Mucosa of stomach (tissue), 1 donor: ENCODE measurements around the gene APPBP2.
"Not testable (repeated sequence)": the region's sequence is repeated elsewhere in the genome, so short reads cannot be mapped to it uniquely, and the experiment has no call there.

Source experiments
- H3K27me3 ChIP-seq: one replicate; pipeline ENCODE4 v1.7.0; 2013; ENCODE audit warnings: mild to moderate bottlenecking, low read length; ENCODE audit not compliant: control insufficient read depth, insufficient read depth
- H3K36me3 ChIP-seq: one replicate; pipeline ENCODE4 v1.7.0; 2013; ENCODE audit warnings: low read length; ENCODE audit not compliant: control insufficient read depth, insufficient read depth
- H3K4me1 ChIP-seq: one replicate; pipeline ENCODE4 v1.7.0; 2013; ENCODE audit warnings: mild to moderate bottlenecking, low read length; ENCODE audit not compliant: control insufficient read depth, insufficient read depth
- H3K4me3 ChIP-seq: one replicate; pipeline ENCODE4 v1.7.0; 2013; ENCODE audit warnings: low read length
- H3K9ac ChIP-seq: one replicate; pipeline ENCODE4 v1.7.0; 2013; ENCODE audit warnings: mild to moderate bottlenecking, low read length, moderate library complexity
- H3K9me3 ChIP-seq: one replicate; pipeline ENCODE4 v1.7.0; 2013; ENCODE audit warnings: mild to moderate bottlenecking, low read length, moderate library complexity; ENCODE audit not compliant: control insufficient read depth
- donor health status: Pancreatic carcinoma.

Gene APPBP2

GRCh38 chr17:60442271-60443173, 83.5 kb downstream of the APPBP2 start:
- Histone ChIP-seq H3K36me3 (no peaks in the 10 kb centered on the region), H3K4me1 (no peaks in the 10 kb centered on the region), H3K9me3 (no peaks in the 10 kb centered on the region), H3K27me3 (no peaks in the 10 kb centered on the region), H3K4me3 (no peak overlapping the region), H3K9ac (no peak overlapping the region)

GRCh38 chr17:60439501-60439900, 86.5 kb downstream of the APPBP2 start:
- Histone ChIP-seq H3K4me3 (no peak overlapping the region), H3K9ac (no peak overlapping the region), H3K4me1 (no peaks in the 10 kb centered on the region), H3K9me3 (no peaks in the 10 kb centered on the region), H3K27me3 (peaks cover 4% of the 10 kb centered on the region), H3K36me3 (no peaks in the 10 kb centered on the region)

- Histone ChIP-seq H3K9ac (no peak overlapping the region), H3K4me1 (no peaks in the 10 kb centered on the region), H3K4me3 (no peak overlapping the region), H3K36me3 (no peaks in the 10 kb centered on the region), H3K9me3 (no peaks in the 10 kb centered on the region), H3K27me3 (peaks cover 4% of the 10 kb centered on the region)
These were observed 89.4 kb downstream of the APPBP2 start for GRCh38 chr17:60436676-60437075.

GRCh38 chr17:60435244-60436167, 90.5 kb downstream of the APPBP2 start:
- Histone ChIP-seq H3K9me3 (no peaks in the 10 kb centered on the region), H3K36me3 (no peaks in the 10 kb centered on the region), H3K4me1 (no peaks in the 10 kb centered on the region), H3K27me3 (peaks cover 4% of the 10 kb centered on the region), H3K9ac (peak overlapping the region; percentile 33), H3K4me3 (no peak overlapping the region)

GRCh38 chr17:60433021-60433997, 92.7 kb downstream of the APPBP2 start:
- not testable (repeated sequence) for H3K27me3 ChIP-seq, H3K36me3 ChIP-seq, H3K4me1 ChIP-seq, H3K4me3 ChIP-seq, H3K9me3 ChIP-seq, H3K9ac ChIP-seq

GRCh38 chr17:60430561-60430960, 95.5 kb downstream of the APPBP2 start:
- H3K36me3 ChIP-seq, H3K9ac ChIP-seq, H3K27me3 ChIP-seq, H3K4me1 ChIP-seq, H3K4me3 ChIP-seq, H3K9me3 ChIP-seq: not testable (repeated sequence)

- not testable (repeated sequence) for H3K9me3 ChIP-seq, H3K27me3 ChIP-seq, H3K9ac ChIP-seq, H3K4me1 ChIP-seq, H3K4me3 ChIP-seq, H3K36me3 ChIP-seq
These were observed 97.6 kb downstream of the APPBP2 start for GRCh38 chr17:60428491-60428890.

GRCh38 chr17:60426596-60426995, 99.4 kb downstream of the APPBP2 start:
- Histone ChIP-seq H3K9ac (no peak overlapping the region), H3K36me3 (no peaks in the 10 kb centered on the region), H3K4me1 (peaks cover under 1% of the 10 kb centered on the region), H3K9me3 (no peaks in the 10 kb centered on the region), H3K4me3 (no peak overlapping the region), H3K27me3 (no peaks in the 10 kb centered on the region)

GRCh38 chr17:60425626-60426025, 100.4 kb downstream of the APPBP2 start:
- Histone ChIP-seq H3K9me3 (no peaks in the 10 kb centered on the region), H3K36me3 (no peaks in the 10 kb centered on the region), H3K4me1 (peaks cover 9% of the 10 kb centered on the region), H3K27me3 (no peaks in the 10 kb centered on the region), H3K4me3 (no peak overlapping the region), H3K9ac (no peak overlapping the region)

GRCh38 chr17:60423865-60424264, 102.2 kb downstream of the APPBP2 start:
- no peaks in the 10 kb centered on the region for H3K36me3 ChIP-seq
- no peaks in the 10 kb centered on the region for H3K9me3 ChIP-seq
- no peak overlapping the region for H3K4me3 ChIP-seq
- H3K27me3 ChIP-seq = no peaks in the 10 kb centered on the region
- no peak overlapping the region for H3K9ac ChIP-seq
- H3K4me1 ChIP-seq = peaks cover 9% of the 10 kb centered on the region

- no peaks in the 10 kb centered on the region for H3K27me3 ChIP-seq
- peaks cover 9% of the 10 kb centered on the region for H3K4me1 ChIP-seq
- no peaks in the 10 kb centered on the region for H3K9me3 ChIP-seq
- H3K9ac ChIP-seq = peak within 1 kb of the TSS; percentile 70
- H3K4me3 ChIP-seq = peak within 1 kb of the TSS; percentile 50
- H3K36me3 ChIP-seq = no peaks in the 10 kb centered on the region
These were observed 103.8 kb downstream of the APPBP2 start, which contains the start of gene CHCT1 for GRCh38 chr17:60422162-60422665. TSS of gene CHCT1 (plus strand) at chr17:60422489. CDS start at chr17:60422593, 104 bp downstream.
